Transverse colon (tissue), 4 donors: ENCODE results near the gene CFAP119.

ENCODE experiments used
- POLR2A ChIP-seq: fragments of 450-650 bp; IDR thresholded peaks from one replicate; pipeline ENCODE4 v1.6.1; 2016; ENCODE audit warnings: antibody characterized with exemption, mild to moderate bottlenecking, moderate library complexity
- POLR2AphosphoS5 ChIP-seq, 3 donors: sonication (generic); formaldehyde crosslinking; IDR thresholded peaks; one replicate each; pipeline ENCODE4 v1.6.1; 2016; ENCODE audit warnings: antibody characterized with exemption in 3 of 3
- TF ChIP-seq, protein P1 (sequence below), 5 experiments: fragments of 200-600 bp in 3 of 5; fragments of 450-650 bp in 2 of 5; sonication (generic) in 3 of 5; IDR thresholded peaks; 1 replicate in 2 of 5; 2 replicates in 3 of 5; pipeline ENCODE4 v1.5.1; 2016 to 2017; ENCODE audit warnings: antibody characterized with exemption in 5 of 5, inconsistent platforms in 3 of 5, mild to moderate bottlenecking in 2 of 5, moderate library complexity in 1 of 5

DNA sequence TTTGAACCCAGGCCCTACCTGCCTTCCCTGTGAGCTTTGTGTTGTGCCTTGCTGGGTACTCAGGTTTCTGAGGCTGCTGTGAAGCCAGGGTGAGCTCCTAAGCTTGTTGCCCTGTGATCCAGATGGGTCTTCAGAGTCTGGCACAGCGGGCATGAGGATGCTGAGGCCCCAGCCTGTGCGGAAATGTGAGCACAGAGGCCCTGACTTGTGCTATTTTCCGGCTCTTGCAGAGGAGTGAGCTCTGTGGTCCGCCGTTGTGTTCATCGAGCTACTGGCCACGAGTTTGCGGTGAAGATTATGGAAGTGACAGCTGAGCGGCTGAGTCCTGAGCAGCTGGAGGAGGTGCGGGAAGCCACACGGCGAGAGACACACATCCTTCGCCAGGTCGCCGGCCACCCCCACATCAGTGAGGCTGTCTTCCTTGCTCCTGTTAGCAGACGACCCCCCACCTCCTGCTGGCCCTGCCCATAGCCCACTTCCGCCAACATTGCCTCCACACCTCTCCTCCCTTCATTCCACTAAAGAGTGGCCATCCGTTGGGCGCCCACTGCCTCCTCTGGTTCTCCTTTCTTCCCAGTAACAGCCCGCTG is 10.9 kb downstream of the CFAP119 start:
- TF ChIP-seq, protein P1, sequence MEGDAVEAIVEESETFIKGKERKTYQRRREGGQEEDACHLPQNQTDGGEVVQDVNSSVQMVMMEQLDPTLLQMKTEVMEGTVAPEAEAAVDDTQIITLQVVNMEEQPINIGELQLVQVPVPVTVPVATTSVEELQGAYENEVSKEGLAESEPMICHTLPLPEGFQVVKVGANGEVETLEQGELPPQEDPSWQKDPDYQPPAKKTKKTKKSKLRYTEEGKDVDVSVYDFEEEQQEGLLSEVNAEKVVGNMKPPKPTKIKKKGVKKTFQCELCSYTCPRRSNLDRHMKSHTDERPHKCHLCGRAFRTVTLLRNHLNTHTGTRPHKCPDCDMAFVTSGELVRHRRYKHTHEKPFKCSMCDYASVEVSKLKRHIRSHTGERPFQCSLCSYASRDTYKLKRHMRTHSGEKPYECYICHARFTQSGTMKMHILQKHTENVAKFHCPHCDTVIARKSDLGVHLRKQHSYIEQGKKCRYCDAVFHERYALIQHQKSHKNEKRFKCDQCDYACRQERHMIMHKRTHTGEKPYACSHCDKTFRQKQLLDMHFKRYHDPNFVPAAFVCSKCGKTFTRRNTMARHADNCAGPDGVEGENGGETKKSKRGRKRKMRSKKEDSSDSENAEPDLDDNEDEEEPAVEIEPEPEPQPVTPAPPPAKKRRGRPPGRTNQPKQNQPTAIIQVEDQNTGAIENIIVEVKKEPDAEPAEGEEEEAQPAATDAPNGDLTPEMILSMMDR (IDR thresholded peaks at IDR 0.05): no peak
- no peak for TF ChIP-seq POLR2A
- no peak for TF ChIP-seq POLR2AphosphoS5 (IDR thresholded peaks at IDR 0.05)
